ENCODE data around the gene MRPL10.
"Not testable (repeated sequence)": the region's sequence is repeated elsewhere in the genome, so short reads cannot be mapped to it uniquely, and the experiment has no call there.

MRPL10 gene

DNA sequence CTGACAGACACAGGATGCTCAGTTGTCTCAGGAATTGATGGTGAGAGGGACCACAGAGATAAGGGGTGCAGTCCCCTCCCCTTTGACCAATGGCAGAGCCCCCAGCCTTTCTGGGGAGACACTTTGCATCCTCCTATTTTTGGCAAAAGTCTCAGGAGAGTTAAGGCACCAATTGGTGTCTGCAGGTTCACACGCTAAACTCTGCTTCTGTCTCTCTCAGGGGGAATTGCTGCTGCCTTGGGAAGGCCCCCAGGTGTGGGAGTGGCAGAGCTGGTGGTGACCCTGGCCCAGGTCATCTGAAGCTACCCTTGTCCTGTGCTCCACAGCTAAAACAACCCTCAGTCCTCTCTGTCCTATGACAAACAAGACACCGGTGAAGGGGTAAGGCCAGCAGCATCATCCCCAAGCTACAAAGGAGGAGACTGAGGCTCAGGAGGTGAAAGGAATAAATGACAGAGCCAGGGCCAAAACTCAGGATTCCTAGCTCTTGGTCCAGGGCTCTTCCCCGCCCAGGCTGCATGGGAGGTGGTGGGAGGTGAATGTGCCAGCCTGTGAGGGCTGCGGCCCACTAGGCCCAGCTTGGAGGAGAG, 30.1 kb downstream of the MRPL10 start:
- in situ Hi-C loops (cut with HindIII; ENCODE audit: low sequenced_read_pairs): no loop called here

DNA sequence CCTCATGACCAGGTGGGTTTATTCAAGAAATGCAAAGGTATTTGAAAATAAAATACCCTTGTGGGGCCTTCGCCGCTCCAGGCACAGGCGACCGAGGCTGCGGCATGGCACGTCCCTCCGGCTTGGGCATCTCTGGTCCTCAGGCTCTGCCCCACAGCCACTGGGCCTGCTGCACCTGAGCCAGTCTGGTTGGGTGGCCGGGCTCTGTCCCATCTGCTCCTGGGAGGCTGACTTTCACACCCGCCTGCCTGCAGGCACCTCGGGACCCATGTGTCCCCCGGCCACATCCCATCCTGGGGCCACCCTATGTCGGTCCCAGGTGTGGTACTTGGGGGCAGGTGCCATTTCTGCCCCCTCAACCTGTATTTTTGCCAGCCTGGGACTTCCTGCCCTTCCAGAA, 30.7 kb downstream of the MRPL10 start:
- in situ Hi-C loops (cut with HindIII; ENCODE audit: low sequenced_read_pairs): no loop called here

DNA sequence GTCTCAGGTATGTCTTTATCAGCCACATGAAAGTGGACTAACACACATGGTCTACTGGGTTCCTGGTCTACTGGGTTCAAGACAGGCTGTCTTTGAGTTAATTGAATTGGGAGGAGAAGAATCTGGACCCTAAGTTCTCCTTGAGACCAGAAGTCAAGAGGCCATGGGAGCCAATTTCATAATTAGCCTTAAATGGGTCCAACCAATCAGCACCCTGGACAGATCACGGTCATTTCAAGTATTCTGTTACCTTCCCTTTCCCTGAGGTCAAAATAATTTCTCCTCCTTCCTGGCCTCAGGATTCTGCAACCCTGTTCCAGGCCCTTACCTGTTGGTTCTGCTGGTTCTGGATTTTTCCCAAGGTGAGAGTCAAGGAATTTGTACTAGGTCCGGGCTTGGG, 33.5 kb downstream of the MRPL10 start:
- in situ Hi-C loops (cut with HindIII; ENCODE audit: low sequenced_read_pairs): no loop called here

GRCh38 chr17:47792979-47793378, 38.4 kb downstream of the MRPL10 start:
- in situ Hi-C loops (cut with HindIII; ENCODE audit: low sequenced_read_pairs): no loop called here

DNA sequence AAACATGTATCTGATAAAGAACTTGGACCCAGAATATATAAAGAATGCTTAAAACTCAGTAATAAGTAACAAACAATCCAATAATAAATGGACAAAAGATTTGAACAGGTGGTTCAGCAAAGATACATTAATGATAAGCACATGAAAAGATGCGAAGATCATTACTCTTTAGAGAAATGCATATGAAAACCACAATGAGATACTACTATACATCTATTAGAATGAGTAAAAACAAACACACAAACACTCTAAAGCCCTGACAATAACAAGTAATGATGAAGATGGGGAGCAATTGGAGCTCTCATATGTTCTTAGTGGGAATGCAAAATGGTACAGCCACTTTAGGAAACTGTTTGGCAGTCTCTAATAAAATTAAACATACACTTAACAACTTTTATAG, 38.9 kb downstream of the MRPL10 start:
- in situ Hi-C loops (cut with HindIII; ENCODE audit: low sequenced_read_pairs): no loop called here

DNA sequence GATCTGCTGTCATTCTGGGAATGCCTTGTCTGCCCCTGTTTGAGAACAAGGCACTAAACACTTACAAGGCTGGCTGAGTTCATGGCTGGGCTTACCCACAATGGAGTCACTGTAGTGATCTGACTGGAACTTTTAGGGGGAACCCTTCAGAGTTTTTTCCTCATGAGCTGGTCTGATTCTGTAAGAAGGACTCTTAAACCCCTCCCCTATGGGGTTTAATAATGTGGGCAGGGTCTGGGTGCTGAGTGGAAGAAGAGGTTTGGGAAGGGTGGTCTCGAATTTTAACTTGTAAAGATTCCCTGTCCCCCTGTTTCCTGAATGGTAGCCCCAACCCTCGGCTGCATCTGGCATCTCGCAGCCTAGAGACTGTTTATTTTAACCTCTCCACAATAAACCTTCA, 40.3 kb downstream of the MRPL10 start:
- in situ Hi-C loops (cut with HindIII; ENCODE audit: low sequenced_read_pairs): no loop called here

- in situ Hi-C loops (cut with HindIII; ENCODE audit: low sequenced_read_pairs): no loop called here
Measured at GRCh38 chr17:47789611-47790561, 41.5 kb downstream of the MRPL10 start.

DNA sequence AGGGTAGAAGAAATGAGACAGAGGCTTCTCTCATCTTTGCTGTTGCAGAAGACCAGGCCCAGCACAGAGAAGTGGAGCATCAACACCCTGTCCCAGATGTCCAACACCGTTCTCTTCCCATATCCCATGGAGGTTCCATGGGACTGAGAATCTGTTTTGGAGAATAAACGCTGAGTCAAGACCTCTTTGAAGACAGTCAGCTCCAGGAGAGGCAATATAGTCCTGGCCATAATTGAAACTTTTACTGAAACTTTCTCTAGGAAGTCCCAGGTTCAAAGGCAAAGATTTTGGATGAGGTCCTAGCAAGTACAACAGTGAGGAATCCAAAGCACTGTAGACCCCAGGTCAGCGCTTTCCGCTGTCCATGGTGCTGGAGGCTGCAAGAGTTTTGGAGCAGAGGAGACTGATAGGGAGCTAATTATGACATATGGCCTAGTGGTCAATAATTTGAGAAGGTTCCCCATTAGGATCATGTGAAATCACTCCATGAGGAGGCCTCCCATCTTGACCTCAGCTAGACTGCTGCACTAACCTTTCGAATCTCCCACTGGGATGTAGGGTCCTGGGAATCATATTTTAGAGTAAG, 45.7 kb downstream of the MRPL10 start:
- in situ Hi-C loops (cut with HindIII; ENCODE audit: low sequenced_read_pairs): no loop called here

GRCh38 chr17:47781397-47781796, 49.9 kb downstream of the MRPL10 start:
- in situ Hi-C loops (cut with HindIII; ENCODE audit: low sequenced_read_pairs): no loop called here

DNA sequence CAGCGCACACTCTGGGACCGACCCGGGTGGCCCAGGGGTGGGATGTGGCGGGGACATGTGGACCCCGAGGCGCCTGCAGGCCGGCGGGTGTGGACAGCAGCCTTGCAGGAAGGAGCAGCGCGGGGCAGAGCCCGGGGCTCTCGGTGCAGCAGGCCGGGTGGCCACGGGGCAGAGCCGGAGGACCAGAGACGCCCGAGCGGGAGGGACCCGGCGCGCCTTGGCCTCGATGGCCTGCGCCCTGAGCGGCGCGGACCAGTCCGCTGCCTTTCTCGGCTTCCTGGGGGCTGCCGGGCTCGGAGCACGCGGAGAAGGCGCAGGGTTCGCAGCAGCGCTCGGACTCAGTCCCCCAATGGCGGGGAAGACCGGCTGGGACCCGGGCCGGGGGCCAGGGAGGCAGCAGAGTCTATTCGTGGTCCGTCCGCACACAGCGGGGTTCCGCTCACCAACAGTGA, 53.1 kb downstream of the MRPL10 start:
- in situ Hi-C loops (cut with HindIII; ENCODE audit: low sequenced_read_pairs): no loop called here

DNA sequence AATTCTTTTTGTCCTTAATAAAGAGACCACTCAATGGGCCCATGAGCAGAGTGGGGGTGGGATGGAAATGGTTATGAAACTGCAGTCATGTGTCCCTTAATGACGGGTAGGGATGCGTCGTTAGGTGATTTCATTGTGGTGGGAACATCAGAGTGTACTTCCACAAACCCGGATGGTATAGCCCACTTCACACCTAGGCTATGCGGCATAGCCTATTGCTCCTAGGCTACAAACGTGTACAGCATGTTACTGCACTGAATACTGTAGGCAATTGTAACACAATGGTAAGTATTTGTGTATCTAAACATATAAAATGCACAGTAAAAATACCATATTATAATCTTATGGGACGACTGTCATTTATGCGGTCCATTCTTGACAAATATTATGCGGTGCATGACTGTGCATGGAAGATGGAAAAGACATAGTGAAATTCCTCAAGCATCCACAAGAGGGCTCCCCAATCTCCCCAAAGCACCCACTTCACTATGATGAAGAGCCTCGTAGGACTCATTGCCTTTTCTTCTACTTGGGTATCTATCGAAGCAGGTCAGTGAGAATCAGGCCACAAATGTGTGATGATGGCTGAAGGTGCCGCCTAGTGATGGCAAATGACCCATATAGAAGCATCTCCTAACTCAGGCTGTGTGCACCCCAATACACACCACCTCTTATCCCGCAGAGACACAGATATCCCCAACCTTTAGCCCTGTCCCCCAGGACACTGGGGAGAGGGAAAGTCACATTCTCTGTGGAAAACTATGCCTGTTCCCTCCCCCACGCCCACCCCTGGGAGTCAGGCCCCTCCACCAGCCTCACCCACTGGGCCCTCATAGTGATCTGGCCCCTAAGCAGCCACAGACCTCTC, 54.8 kb downstream of the MRPL10 start:
- in situ Hi-C loops (cut with HindIII; ENCODE audit: low sequenced_read_pairs): no loop called here

- in situ Hi-C loops (cut with HindIII; ENCODE audit: low sequenced_read_pairs): no loop called here
Measured at GRCh38 chr17:47774987-47775580, 56.3 kb downstream of the MRPL10 start.

DNA sequence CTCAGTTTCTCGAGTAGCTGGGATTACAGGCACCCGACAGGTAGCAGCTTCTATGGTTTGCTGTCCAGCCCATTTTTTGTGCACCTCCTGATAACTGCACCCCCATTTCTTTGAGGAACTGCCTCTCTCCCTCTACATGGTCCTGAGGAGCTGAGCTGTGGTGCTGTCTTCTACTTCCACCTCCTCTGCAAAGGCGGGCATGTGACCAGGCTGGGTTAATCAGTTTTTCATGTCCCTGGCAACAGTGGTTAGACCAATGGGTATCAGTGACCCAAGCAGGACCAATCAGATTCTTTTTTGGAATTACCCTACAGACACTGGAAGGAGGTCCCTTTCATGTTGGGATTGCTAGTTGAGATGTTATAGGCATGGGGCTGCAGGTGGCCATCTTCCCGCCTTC, 57.0 kb downstream of the MRPL10 start:
- in situ Hi-C loops (cut with HindIII; ENCODE audit: low sequenced_read_pairs): no loop called here

DNA sequence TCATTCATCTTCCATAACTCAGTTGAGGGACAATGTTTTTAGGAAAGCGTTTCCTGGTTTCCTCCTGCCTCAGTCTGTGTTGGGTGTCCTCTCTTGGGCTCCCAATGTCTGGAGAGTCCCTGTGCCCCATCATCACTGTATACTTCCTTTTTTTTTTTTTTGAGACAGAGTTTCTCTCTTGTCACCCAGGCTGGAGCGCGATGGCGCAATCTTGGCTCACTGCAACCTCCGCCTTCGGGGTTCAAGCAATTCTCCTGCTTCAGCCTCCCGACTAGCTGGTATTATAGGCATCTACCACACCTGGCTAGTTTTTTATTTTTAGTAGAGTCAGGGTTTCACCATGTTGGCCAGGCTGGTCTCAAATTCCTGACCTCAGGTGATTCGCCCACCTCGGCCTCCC, 57.7 kb downstream of the MRPL10 start:
- in situ Hi-C loops (cut with HindIII; ENCODE audit: low sequenced_read_pairs): not testable (repeated sequence)

Measured in endothelial cell of hepatic sinusoid (primary cell).